DMS53 treated with DMSO at 0.1 percent for 48 hours (cell line): ENCODE measurements around the gene KRTAP4-16.
"Not testable (repeated sequence)": the region's sequence is repeated elsewhere in the genome, so short reads cannot be mapped to it uniquely, and the experiment has no call there.

Source experiments
- DNase-seq: peaks from one replicate; lab custom pipeline; 2025; ENCODE audit not compliant: unreplicated experiment; lab: John Stamatoyannopoulos, UW

Gene KRTAP4-16

GRCh38 chr17:41101586-41102259 is at the start of gene KRTAP4-16:
TSS of gene KRTAP4-16 (minus strand) at chr17:41102209. CDS start at chr17:41102209, 0 bp downstream.
- no peak for DNase-seq

GRCh38 chr17:41151525-41151924 is 49.5 kb upstream of the KRTAP4-16 start:
- no peak for DNase-seq

DNA sequence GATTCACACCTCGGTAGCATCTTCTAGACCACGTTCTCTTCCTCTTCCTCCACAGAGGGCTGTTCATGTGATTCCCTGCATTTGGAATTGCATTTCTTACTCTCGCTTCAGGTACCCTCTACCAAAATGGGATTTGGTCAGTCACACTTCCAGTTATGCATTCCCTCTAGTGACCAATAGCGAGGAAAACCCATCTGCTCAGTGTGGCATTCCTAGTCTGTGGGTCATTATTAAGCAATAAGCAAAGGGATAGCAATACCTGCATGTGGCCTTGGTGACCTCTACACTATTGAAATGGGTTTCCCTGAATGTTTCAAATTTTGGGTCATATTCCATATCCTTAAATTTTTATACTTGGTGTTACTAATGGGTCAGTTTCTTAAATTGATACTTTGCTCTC is 48.0 kb upstream of the KRTAP4-16 start:
- no peak for DNase-seq

- no peak for DNase-seq
Measured at GRCh38 chr17:41149652-41149985, 47.6 kb upstream of the KRTAP4-16 start, which contains the start of gene KRTAP4-5. TSS of gene KRTAP4-5 (minus strand) at chr17:41149825. CDS start at chr17:41149767, 58 bp downstream.

GRCh38 chr17:41148971-41149651 is 47.1 kb upstream of the KRTAP4-16 start:
- DNase-seq: not testable (repeated sequence)

GRCh38 chr17:41147531-41148204 is 45.7 kb upstream of the KRTAP4-16 start:
- no peak for DNase-seq

- no peak for DNase-seq
Measured at GRCh38 chr17:41145261-41145660, 43.3 kb upstream of the KRTAP4-16 start.

DNA sequence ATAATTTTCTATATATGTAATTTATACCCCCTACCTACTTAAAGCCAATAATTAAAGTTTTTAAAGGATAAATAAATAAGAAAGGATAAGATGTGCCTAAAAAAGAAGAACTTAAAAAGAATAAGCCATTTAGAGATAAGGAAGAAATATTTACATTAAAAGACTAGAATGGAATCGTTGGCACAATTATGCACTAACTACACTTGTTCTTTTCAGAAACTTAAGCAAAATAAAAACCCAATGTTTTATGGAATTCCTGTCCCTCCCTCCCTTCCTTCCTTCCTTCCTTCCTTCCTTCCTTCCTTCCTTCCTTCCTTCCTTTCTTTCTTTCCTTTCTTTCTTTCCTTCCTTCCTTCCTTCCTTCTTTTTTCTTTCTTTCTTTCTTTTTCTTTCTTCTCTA is 42.8 kb upstream of the KRTAP4-16 start:
- DNase-seq: no peak

GRCh38 chr17:41141361-41141760 is 39.4 kb upstream of the KRTAP4-16 start:
- DNase-seq: no peak

DNA sequence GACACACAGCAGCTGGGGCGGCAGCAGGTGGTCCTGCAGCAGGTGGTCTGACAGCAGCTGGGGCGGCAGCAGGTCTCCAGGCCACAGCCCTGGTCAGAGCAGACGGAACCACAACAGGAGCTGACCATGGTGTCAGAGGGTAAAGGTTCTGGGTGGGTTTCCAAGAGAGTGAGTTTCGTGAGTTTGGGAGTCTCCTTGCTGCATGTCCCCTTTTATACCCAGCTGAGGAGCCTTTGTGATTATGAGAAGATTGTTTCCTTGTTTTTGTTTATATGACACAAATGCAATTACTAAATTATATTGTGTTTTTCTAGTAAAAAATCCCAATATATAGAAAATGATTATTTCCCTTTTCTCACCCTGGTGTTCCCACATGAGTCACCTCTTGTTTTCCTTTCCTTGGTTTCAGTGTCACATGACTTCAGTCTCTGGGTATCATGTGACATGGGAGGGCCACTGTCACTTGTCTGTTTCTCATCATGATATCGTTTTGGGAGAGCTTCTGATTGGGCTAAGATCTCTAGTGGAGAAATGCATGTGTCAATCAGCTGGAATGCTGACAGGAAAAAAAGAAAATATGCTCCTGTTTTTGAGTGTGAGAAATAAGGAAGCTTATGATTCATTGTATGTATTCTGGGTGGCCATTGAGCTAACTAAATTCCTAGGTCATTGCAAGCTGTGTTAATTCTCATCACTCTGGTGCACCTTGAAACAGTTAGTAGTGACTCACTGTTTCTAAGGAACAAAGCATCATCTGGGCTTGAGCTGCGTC is 38.5 kb upstream of the KRTAP4-16 start, which contains the start of gene KRTAP4-6:
TSS of gene KRTAP4-6 (minus strand) at position 185 of the 772 bp plus-strand sequence. CDS start at position 128, 57 bp downstream.
- DNase-seq: no peak

GRCh38 chr17:41139865-41140264 is 37.9 kb upstream of the KRTAP4-16 start:
- not testable (repeated sequence) for DNase-seq

DNA sequence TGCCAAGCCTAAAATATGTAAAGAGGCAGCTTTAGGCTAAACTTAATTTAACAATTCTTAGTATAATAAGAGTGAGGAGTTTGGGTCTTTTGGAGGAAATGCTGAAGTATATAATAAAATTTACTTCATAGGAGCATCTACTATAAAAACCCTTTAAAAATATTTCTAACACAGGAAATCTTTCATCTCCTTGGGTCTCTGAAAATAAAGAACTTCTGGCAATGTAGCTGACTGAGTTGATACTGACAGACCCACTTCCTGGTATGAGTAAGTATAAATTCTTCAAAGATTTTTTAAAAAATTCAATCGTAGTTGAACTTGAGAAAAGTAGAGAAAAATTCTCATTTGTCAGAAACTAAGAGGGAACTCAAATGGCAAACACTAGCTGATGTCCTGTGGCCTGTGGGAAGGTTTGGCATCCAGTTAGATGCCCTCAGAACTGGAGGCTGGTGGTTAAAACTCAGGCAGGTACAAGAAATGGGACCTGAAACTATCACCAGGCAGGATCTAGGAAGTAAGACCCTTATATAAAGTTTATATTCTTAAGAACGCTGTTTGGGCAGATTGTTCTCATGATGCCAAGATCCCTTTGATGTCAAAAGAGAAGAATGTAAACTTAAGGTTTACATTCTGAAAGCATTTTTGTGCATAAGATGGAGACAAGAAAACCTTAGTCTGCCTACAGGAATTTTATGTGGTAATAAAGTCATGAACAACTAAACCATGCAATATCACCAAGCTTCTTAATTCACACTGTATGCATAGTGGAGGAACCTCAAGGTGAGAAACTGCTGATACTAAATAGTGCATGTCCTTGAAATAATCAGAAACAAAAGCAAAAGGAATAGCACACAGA is 32.1 kb upstream of the KRTAP4-16 start:
- DNase-seq: no peak

- no peak for DNase-seq
Measured at GRCh38 chr17:41131979-41132378, 30.0 kb upstream of the KRTAP4-16 start.

DNA sequence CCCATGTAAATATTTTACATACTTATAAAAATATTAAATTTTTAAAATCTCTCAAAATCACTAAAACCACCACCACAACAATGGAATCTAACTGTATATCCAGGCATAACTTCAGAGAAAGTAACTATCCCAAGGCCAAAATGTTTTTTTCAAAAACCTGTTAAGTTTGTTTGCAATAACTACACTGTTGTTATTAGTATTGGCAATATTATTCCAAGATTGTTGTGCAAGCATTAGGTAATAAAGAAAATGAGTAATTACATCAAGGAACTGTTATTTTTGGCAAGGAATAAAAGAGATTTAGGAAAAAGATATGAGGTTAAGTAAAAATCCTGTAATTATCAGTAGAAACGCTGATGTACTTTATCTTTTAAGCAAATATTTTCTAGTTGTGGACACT is 25.4 kb upstream of the KRTAP4-16 start:
- no peak for DNase-seq

- no peak for DNase-seq
Measured at GRCh38 chr17:41126412-41126811, 24.4 kb upstream of the KRTAP4-16 start.

DNA sequence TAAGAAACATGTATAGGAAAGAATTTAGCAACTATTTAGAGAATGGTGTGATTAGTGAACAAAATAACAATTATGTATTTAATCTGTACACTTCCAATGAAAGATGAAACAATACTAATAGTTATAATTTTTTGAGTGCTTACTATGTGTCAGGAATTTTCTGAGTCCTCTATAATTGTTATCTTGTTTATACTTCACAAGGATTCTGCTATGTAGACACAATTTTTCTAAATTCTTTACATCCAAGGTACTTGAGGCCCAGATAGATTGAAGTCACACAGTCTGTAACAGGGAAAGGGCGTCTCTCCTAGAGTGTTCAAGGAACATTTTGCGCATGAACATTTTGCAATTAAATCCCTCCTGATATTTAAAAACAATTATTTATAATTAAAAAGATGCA is 23.1 kb upstream of the KRTAP4-16 start:
- DNase-seq: no peak

DNA sequence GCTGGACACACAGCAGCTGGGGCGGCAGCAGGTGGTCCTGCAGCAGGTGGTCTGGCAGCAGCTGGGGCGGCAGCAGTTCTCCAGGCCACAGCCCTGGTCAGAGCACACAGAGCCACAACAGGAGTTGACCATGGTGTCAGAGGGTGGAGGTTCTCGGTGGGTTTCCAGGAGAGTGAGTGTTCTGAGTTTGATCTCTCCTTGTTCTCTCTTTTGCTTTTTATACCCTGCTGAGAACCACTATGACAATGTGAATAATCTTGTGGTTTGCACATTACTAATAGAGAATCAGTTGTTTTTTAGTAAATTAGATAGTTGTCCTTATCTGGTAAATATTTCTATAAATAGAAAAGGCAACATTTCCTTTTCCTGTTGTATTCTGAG is 22.0 kb upstream of the KRTAP4-16 start, which contains the start of gene KRTAP4-12:
TSS of gene KRTAP4-12 (minus strand) at position 192 of the 381 bp plus-strand sequence. CDS start at position 132, 60 bp downstream.
- DNase-seq: not testable (repeated sequence)

- DNase-seq: not testable (repeated sequence)
Measured at GRCh38 chr17:41123292-41123990, 21.4 kb upstream of the KRTAP4-16 start.

- DNase-seq: no peak
Measured at GRCh38 chr17:41121742-41122141, 19.7 kb upstream of the KRTAP4-16 start.
